IMR-90 (cell line): ENCODE data around the gene ANTXRL. TPM values are rescaled to one million over a fixed set of nuclear protein-coding genes. Genes with fewer than 3 reads are reported as not detected.
"Not testable (repeated sequence)": the region's sequence is repeated elsewhere in the genome, so short reads cannot be mapped to it uniquely, and the experiment has no call there.

Experiments
- ATAC-seq: fragments of 200-7000 bp; cut with Tn5 transposase; 2 replicates; pipeline ENCODE4 v1.9.1; 2020; ENCODE audit warnings: low read depth, mild to moderate bottlenecking, moderate library complexity
- BruUV-seq: library from RNA; stranded (reverse); fragments of 400-500 nt; replicated peaks from 2 replicates; lab custom pipeline; 2021; lab: Mats Ljungman, UMichigan
- CTCF ChIA-PET: fragments of 300-600 bp; formaldehyde crosslinking; extraction: SDS; loops from one replicate; lab custom pipeline; 2021; ENCODE audit warnings: antibody characterized with exemption; lab: Yijun Ruan, JAX
- POLR2A ChIA-PET: fragments of 300-600 bp; sonication (Branson Sonifier 250); formaldehyde crosslinking; loops from one replicate; lab custom pipeline; 2022; ENCODE audit warnings: antibody characterized with exemption; ENCODE audit not compliant: unreplicated experiment; lab: Charles Lee
- DNase-seq: peaks from one replicate; pipeline ENCODE4 v3.0.0; 2013
- H2AFZ ChIP-seq: replicated peaks from 2 replicates; pipeline ENCODE3; 2013; ENCODE audit warnings: low read length, mild to moderate bottlenecking; ENCODE audit not compliant: poor library complexity
- H2AK5ac ChIP-seq: 2 replicates; pipeline ENCODE4 v1.6.1; 2013; ENCODE audit warnings: low read depth, low read length, inconsistent platforms
- H2AK9ac ChIP-seq: replicated peaks from 2 replicates; pipeline ENCODE3; 2013; ENCODE audit warnings: mild to moderate bottlenecking, low read depth, low read length, moderate library complexity; ENCODE audit not compliant: poor library complexity
- H2BK120ac ChIP-seq: 2 replicates; pipeline ENCODE4 v1.6.1; 2013; ENCODE audit warnings: low read depth, low read length, inconsistent platforms
- H2BK15ac ChIP-seq: 3 replicates; pipeline ENCODE4 v1.6.1; 2013; ENCODE audit warnings: low read depth, low read length, inconsistent platforms
- H2BK20ac ChIP-seq: 2 replicates; pipeline ENCODE4 v1.6.1; 2013; ENCODE audit warnings: low read depth, mild to moderate bottlenecking, inconsistent platforms, low read length, moderate library complexity
- H2BK5ac ChIP-seq: 2 replicates; pipeline ENCODE4 v1.6.1; 2013; ENCODE audit warnings: mild to moderate bottlenecking, low read depth, low read length, inconsistent platforms; ENCODE audit not compliant: poor library complexity, severe bottlenecking
- H3K14ac ChIP-seq: replicated peaks from 2 replicates; pipeline ENCODE4 v1.6.1; 2013; ENCODE audit warnings: low read depth, low read length, inconsistent platforms
- H3K18ac ChIP-seq: 2 replicates; pipeline ENCODE4 v1.6.1; 2013; ENCODE audit warnings: low read depth, low read length, control low read depth
- H3K23ac ChIP-seq: 2 replicates; pipeline ENCODE4 v1.6.1; 2013; ENCODE audit warnings: low read depth, low read length, inconsistent platforms
- H3K27ac ChIP-seq: 2 replicates; pipeline ENCODE4 v1.5.1; 2013; ENCODE audit warnings: mild to moderate bottlenecking, control low read depth, low read length; ENCODE audit not compliant: insufficient read depth
- H3K27me3 ChIP-seq: 2 replicates; pipeline ENCODE4 v1.6.1; 2013; ENCODE audit warnings: low read length; ENCODE audit not compliant: control insufficient read depth, insufficient read depth
- H3K36me3 ChIP-seq: 2 replicates; pipeline ENCODE4 v1.6.1; 2013; ENCODE audit warnings: low read length, mixed read lengths; ENCODE audit not compliant: control insufficient read depth, insufficient read depth
- H3K4ac ChIP-seq: 2 replicates; pipeline ENCODE4 v1.6.1; 2013; ENCODE audit warnings: low read depth, low read length, inconsistent platforms
- H3K4me1 ChIP-seq: 2 replicates; pipeline ENCODE4 v1.6.1; 2013; ENCODE audit warnings: low read length, mixed read lengths; ENCODE audit not compliant: control insufficient read depth, insufficient read depth
- H3K4me2 ChIP-seq: 2 replicates; pipeline ENCODE4 v1.6.1; 2013; ENCODE audit warnings: low read depth, mild to moderate bottlenecking, control low read depth, low read length, moderate library complexity
- H3K4me3 ChIP-seq: 2 replicates; pipeline ENCODE4 v1.5.1; 2013; ENCODE audit warnings: low read depth, mild to moderate bottlenecking, control low read depth, low read length, moderate library complexity; ENCODE audit not compliant: insufficient read depth
- H3K56ac ChIP-seq: 2 replicates; pipeline ENCODE4 v1.6.1; 2013; ENCODE audit warnings: low read length, inconsistent platforms; ENCODE audit not compliant: insufficient read depth; ENCODE audit errors: extremely low read depth
- H3K79me1 ChIP-seq, 2 experiments: 2 replicates each; pipeline ENCODE4 v1.6.1; 2013; ENCODE audit warnings: low read length in 2 of 2, inconsistent platforms in 1 of 2, low read depth in 1 of 2
- H3K9ac ChIP-seq: 2 replicates; pipeline ENCODE4 v1.6.1; 2013; ENCODE audit warnings: low read depth, low read length, control low read depth
- H3K9me1 ChIP-seq: 2 replicates; pipeline ENCODE4 v1.6.1; 2013; ENCODE audit warnings: low read length, inconsistent platforms; ENCODE audit not compliant: insufficient read depth
- H3K9me3 ChIP-seq: 2 replicates; pipeline ENCODE4 v1.6.1; 2013; ENCODE audit warnings: low read length; ENCODE audit not compliant: control insufficient read depth, insufficient read depth
- H4K20me1 ChIP-seq: 2 replicates; pipeline ENCODE4 v1.6.1; 2013; ENCODE audit warnings: low read length, inconsistent platforms; ENCODE audit not compliant: insufficient read depth
- H4K5ac ChIP-seq: 2 replicates; pipeline ENCODE4 v1.6.1; 2013; ENCODE audit warnings: mild to moderate bottlenecking, low read depth, low read length, control low read depth
- H4K8ac ChIP-seq, 2 experiments: 2 replicates each; pipeline ENCODE4 v1.6.1; 2013; ENCODE audit warnings: low read depth in 2 of 2, low read length in 2 of 2, control low read depth in 1 of 2, inconsistent platforms in 1 of 2
- H4K91ac ChIP-seq: 2 replicates; pipeline ENCODE4 v1.6.1; 2013; ENCODE audit warnings: low read depth, low read length, inconsistent platforms; ENCODE audit not compliant: insufficient read depth
- BHLHE40 ChIP-seq: fragments of 150-350 bp; IDR thresholded peaks from 2 replicates; pipeline ENCODE4 v1.6.1; 2016; ENCODE audit warnings: mild to moderate bottlenecking, low read depth, low read length
- FOS ChIP-seq: fragments of 150-350 bp; IDR thresholded peaks from 2 replicates; pipeline ENCODE4 v1.6.1; 2016; ENCODE audit warnings: low read depth, low read length
- WGBS, 2 experiments: methylation state at CpG; one replicate each; pipeline versions ENCODE4 v1.1.5 to v1.1.7; 2013; ENCODE audit warnings: missing lambda C conversion rate in 2 of 2; ENCODE audit not compliant: insufficient read length in 1 of 2; ENCODE audit errors: extremely low coverage in 2 of 2; 5-methylcytosine and 5-hydroxymethylcytosine counted together
- dilution Hi-C: fragments of 300-500 bp; cut with HindIII; formaldehyde crosslinking; loops from one replicate; pipeline ENCODE4 v1.14.3; 2018; ENCODE audit warnings: low sequenced_read_pairs; ENCODE audit not compliant: unreplicated experiment
- in situ Hi-C: fragments of 300-500 bp; cut with MboI; formaldehyde crosslinking; loops from 3 replicates; pipeline ENCODE4 v1.14.3; 2019; ENCODE audit warnings: low sequenced_read_pairs, inconsistent platforms, mixed read lengths
- intact Hi-C: fragments of 100-400 bp; cut with micrococcal nuclease; formaldehyde crosslinking; loops from 2 replicates; pipeline ENCODE4 v1.10.0; 2022
- polyA plus RNA-seq, 3 experiments: library from polyadenylated mRNA; depleted of rRNA; stranded (reverse); fragments of >200 nt; gene quantifications; 2 replicates each; pipeline ENCODE4 v1.2.3, GENCODE V29; 2012; ENCODE audit warnings: low replicate concordance in 1 of 3
- total RNA-seq: library from RNA; depleted of rRNA; stranded (reverse); fragments of >200 nt; gene quantifications from 2 replicates; pipeline ENCODE4 v1.2.3, GENCODE V29; 2012

The ANTXRL gene
- total and polyA plus RNA-seq, 2 of the 4 experiments (the other 2 are of a cell fraction): not detected

DNA sequence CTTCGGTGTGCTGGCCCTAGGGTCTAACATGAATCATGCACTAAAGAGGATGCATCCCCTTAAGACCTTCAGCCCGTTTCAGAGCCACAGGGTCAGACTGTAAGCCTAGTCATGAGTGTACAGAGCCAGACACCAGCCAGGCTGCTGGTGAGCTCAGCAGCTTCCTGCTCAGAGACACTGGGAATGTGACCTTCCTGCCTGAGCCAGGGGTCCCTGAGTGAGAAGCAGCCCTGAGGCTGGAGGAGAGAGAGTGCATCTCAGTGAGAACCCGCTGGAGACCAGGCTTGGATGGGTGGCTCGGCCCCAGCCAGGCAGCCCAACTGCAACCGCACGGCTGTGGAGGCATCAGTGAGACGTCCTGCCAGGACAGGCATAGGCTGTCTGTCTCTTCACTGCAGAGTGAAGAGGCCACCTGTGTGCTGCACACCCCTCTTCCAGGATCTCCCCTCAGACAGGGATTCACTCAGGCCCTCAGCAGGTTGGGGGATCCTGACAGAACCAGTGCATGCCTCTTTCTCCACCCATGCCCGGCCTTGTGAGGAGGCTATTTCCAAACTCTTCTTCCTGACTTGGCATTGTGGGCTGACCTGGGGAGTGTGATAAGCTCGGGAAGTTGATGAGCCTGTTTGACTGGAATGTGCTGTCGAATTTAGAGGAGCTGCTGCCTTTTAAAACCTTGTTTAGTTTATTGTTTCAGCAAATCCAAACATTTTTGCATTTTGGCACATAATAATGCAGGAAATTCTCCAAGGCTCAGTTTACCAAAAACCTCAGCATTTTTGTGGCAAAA, 28.5 kb downstream of the ANTXRL start:
- peak overlapping the region; percentile 19 for H3K23ac ChIP-seq
- H3K4me2 ChIP-seq, dilution Hi-C loops, H3K9me3 ChIP-seq, H3K4me3 ChIP-seq, H2AFZ ChIP-seq, H2AK9ac ChIP-seq, H3K36me3 ChIP-seq, H4K20me1 ChIP-seq, H3K79me1 ChIP-seq, BruUV-seq, H3K27me3 ChIP-seq, in situ Hi-C loops, POLR2A ChIA-PET, CTCF ChIA-PET: not testable (repeated sequence)
- DNase-seq (peak; percentile 81), ATAC-seq (peak; percentile 88)
- H3K4me1 ChIP-seq: peaks cover 31% of the 10 kb centered on the region
- H2BK15ac ChIP-seq: peak overlapping the region; percentile 68; the same call in 2 of the 3 replicates
- H3K9ac ChIP-seq: peak overlapping the region; percentile 12; the same call in 1 of the 2 replicates
- H3K56ac ChIP-seq: peak overlapping the region; percentile 7; the same call in 1 of the 2 replicates
- peak overlapping the region; percentile 70 for H2BK20ac ChIP-seq
- H4K8ac ChIP-seq: peak overlapping the region; percentile 18 to 32
- H2AK5ac ChIP-seq: peak overlapping the region; percentile 98; the same call in 1 of the 2 replicates
- intact Hi-C loops: loop anchor here (5.0 kb wide), 1 partner anchor 78 kb away; no protein-coding TSS in a partner anchor
- peak overlapping the region; percentile 78 for H3K18ac ChIP-seq
- peak overlapping the region; percentile 68 for H4K91ac ChIP-seq
- peak overlapping the region; percentile 75 for H3K27ac ChIP-seq
- H3K9me1 ChIP-seq: peaks cover 21% of the 10 kb centered on the region
- peak overlapping the region; percentile 81 for H2BK120ac ChIP-seq
- H2BK5ac ChIP-seq: peak overlapping the region; percentile 74
- H3K14ac ChIP-seq: peak overlapping the region; percentile 83; the same call in 1 of the 2 replicates
- peak overlapping the region; percentile 66 for H3K4ac ChIP-seq
- peak overlapping the region; percentile 53 for H4K5ac ChIP-seq
- no CpG with 5 or more reads among the region's 10 CpGs for WGBS, 2 experiments
- TF ChIP-seq FOS (peak; percentile 23; the same call in 1 of the 2 replicates), BHLHE40 (0 out of 2 replicates have a peak, but pooled peaks have one; percentile 23)
